NCI-H1436 (cell line): ENCODE data around the gene BCL2A1.
"Not testable (repeated sequence)": the region's sequence is repeated elsewhere in the genome, so short reads cannot be mapped to it uniquely, and the experiment has no call there.

Source experiments
- DNase-seq: peaks from one replicate; lab custom pipeline; 2025; lab: John Stamatoyannopoulos, UW

Gene BCL2A1

DNA sequence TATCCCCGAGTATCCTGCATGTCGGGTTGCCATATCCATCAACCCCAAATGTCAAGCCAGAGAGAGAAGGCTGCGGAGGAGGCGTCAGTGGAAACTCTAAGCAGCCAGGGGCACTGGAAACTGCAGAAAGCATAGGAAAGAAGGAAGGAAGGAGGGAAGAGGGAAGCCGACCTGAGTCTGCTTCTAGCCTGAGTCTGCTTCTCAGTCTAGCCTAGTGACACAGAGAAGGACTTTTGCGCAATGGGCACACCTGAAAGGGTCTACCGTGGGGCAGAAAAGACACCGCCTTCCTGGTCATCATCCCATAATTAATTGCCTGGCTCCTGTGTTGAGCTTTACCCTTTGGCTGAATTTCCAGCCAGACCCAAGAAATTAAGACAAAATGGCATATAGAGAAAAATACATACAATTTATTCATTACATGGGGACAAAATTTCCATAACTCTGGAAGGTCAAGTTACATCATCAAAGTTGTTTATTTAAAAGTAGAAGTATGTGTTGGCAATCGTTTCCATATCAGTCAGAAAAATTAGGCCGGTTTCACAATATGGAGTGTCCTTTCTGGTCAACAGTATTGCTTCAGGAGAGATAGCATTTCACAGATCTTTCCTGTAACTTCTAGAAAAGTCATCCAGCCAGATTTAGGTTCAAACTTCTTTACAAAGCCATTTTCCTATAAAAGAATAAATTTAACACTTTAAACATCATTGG is 10.3 kb downstream of the BCL2A1 start:
- DNase-seq = no peak

DNA sequence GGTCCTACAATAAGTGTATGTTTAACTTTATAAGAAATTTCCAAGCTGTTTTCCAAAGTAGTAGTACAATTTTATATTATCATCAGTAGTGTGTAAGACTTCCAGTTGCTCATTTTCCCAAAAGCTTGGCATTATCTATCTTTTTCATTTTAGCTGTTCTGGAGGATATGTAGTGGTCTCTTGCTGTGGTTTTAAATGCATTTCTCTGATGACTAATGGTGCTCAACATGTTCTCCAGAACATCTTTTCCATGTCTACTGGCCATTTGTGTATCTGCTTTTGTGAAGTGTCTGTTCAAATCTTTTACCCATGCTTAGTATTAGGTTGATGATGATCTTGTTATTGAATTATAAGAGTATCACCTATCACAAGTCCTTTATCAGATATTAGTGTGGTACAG is 13.3 kb downstream of the BCL2A1 start:
- DNase-seq = no peak

DNA sequence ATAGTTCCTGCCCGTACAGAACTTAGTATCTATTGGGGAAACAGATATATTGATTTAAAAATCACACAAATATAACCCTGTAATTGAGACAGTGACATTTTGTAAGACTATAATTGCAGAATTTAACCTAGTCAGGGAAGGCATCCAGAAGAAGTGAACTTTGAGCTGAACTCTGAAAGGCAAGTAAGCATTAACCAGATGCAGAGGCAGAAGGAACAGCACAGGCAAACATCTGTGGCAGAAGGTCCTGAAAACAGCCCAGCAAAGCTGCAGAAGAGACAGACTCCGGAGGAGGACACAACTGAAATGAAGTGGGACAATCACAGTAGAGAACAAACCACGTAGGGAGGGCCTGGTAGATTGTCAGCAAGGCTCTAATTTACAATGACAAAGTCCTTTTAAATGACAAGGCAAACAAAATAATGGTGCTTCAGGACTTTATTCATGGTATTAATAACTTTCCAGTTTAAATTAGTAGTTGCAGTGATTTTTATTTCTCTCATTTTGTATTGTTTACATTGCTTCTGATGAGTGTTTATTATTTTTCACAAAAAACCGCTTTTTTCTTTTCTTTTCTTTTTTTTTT is 14.5 kb downstream of the BCL2A1 start:
- DNase-seq = no peak

DNA sequence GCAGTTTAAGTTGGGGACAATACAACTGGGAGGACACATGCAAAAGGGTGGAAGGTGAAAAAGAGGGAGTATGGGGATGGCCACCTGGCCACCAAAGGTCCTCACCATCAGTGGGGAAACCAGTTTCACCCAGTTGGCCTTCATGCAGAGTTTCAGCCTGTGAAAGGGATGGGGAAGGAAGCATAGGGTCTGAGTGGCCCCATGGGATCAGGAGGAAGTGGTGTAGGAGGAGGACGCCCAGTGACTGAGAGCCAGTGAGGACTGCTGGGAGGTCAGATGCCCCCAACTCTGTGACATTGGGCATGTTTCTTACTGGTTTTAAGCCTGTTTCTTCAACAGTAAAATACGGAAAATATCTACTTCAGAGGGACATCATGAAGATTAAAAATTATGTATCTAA is 16.3 kb downstream of the BCL2A1 start:
- DNase-seq = no peak

DNA sequence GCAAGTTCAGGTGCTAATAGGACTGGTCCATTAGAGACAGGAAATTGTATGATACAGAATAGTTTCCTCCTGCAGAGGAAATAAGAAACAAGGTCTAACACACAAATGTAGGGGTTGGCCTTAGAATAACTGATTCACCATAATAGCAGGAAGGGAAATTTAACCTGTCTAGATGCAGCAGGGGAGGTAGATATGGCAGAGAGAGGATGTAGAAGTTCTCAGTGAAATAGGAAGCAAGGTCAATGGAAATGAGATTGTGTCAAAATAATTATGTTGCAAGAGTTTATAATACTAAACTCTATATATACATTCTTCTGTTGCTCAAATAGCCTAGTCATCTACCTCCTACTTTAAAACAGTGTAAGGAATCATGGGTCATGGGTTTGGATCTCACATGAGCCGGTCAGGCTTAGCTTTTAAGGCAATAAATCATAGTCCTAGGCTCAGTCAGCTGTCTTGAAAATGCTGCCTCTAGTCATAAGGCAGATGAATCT is 17.0 kb downstream of the BCL2A1 start:
- DNase-seq = no peak

DNA sequence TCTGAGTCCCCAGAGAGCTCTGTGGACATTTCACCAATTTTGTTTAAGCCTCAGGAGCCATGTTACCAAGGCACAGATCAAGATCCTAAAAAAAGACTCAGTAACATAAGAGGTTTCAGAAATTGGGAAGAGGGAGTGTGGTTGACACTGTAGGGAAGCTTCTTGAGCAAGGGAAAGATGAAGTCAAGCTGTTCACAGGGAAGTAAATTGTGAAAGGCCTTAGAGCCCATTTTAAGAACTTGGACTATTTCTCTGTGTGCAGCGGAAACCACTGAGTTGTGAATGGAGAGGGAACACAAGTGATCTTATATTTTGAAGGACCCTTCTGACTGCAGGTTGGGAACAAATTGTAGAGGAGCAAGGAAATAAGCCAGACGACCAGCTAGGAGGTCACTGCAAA is 18.7 kb downstream of the BCL2A1 start:
- no peak for DNase-seq

DNA sequence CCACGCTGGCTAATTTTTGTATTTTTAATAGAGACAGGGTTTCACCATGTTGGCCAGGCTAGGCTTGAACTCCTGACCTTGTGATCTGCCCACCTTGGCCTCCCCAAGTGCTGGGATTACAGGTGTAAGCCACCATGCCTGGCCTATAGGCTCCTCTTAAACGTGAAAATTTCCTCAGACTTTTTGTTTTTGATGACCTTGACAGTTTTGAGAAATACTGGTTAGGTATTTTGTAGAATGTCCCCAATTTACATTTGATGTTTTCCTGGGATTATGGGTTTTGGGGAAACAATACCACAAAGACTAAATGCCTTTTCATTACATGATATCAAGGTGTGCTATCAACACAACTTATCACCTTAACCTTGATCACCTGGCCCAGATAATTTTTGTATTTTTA is 20.7 kb downstream of the BCL2A1 start:
- no peak for DNase-seq

DNA sequence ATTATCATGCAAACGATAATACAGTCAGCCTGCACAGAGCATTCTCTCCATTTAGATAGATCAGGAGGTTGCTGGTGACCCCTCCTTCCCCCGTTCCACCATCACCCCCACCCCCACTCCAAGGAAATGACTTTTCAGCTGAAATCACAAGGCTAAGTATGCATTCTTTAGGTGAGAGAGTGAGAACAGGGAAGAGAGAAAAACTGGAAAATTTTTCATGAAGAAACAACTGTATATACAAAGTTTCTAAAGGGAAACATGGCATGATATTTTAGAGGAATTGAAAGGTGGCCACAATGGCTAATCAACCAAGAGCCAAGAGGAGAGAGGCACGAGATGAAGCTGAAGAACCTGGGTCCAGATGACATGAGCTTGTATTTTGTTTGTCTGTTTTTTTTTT is 22.2 kb downstream of the BCL2A1 start:
- DNase-seq = no peak

DNA sequence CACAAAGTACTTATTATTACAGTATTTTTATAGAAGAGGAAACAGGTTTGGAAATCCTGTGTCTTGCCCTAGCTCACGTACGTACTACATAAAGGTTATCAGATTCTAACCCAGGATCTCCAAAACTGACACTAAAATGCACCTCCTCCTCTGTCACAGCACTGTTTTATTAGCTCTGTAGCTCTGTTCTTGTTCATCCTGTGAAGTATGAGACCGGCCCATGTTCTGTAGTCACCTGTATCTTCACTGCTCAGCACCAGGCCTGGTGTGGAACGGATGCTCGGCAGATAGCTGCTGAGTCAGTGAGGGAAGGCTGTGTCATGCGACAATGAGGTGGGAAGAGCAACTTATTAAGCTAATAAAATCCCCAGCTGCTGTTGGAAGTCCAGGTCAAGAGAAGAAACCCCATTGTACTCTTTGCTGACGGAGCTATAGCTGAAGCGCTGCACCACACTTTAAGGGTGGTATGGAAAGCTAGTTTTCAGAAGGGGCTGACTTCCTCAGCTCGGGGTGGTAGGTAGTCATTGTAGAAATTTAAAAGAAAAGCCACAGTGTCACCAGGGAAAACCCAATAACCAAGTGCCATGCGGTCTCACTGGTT is 22.8 kb downstream of the BCL2A1 start:
- no peak for DNase-seq

DNA sequence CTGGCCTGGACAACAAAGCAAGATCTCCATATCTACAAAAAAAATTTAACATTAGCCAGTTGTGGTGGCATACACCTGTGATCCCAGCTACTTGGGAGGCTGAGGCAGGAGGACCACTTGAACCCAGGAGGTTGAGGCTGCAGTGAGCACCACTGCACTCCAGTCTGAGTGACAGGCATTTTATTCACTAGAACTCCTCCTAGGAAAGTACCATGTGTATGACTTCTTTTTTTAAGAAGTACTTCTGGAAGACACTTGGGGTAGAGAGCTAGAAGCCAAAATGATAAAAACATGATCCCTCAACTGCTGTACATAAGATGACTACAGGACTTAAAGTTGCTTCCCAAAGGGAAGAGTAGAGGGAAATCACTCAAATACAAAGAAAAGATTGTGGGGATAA is 24.0 kb downstream of the BCL2A1 start:
- no peak for DNase-seq

DNA sequence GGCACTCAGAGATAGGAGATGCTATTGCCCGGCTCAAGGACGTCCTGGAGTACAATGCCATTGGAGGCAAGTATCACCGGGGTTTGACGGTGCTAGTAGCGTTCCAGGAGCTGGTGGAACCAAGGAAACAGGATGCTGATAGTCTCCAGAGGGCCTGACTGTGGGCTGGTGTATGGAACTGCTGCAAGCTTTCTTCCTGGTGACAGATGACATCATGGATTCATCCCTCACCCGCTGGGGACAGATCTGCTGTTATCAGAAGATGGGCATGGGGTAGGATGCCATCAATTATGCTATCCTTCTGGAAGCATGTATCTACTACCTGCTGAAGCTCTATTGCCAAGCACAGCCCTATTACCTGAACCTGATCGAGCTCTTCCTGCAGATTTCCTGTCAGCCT is 26.4 kb downstream of the BCL2A1 start:
- no peak for DNase-seq

DNA sequence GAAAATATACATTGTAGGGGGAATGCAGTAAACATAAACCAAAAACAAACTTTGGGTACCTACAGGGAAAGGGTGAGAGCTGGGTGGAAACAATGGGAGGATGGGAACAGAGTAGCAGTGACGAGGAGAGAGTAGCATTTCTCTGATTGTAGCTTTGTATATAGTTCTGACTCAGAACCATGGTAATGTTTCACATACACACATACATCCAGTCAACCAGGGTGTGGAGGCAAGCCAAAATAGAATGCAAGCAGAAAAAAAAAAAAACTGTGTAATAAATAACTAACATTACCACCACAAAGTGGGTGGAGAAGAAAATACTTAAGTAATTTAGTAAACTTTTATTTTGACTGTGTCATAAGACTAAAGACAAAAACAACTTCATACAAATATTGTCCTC is 27.2 kb downstream of the BCL2A1 start:
- DNase-seq = no peak

DNA sequence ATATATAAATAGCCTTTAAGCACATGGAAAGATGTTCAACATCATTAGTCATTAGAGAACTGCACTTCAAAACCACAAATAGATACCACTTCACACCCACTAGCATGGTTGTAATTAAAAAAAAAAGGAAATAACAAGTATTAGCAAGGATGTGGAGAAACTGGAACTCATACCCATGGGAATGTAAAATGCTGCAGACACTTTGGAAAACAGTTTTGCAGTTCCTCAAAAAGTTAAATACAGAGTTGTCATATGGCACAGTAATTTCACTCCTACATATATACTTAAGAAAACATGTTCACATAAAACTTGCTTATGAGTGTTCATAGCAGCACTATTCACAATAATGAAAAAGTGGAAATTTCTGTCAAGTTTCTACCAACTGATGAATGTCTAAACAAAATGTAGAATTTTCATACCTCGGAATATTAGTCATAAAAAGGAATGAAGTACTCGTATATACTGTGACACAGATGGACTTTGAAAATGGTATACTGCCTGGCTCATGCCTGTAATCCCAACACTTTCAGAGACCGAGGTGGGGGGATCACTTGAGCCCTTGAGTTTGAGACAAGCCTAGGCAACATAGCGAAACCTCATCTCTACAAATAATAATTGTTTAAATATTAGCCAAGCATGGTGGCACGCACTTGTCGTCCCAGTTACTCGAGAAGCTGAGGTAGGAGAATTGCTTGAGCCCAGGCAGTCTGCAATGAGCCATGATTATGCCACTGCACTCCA is 28.1 kb downstream of the BCL2A1 start:
- DNase-seq = no peak

DNA sequence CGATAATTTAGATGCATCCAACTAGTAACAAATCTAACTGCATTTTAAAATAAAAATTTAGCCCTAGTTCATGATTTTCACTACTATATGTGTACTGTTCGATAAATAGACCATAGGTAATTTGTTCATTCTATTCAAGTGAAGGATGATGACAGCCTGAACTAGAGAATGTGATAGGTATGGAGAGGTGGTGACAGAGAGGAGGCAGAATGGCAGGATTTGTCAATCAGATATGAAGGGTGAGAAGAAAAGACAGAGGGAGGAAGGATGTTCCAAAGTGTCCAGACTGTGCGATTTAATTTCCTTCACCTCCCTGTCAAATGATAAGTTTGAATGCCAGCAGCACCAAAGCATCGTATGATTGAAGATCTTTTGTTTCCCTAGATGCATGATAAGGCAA is 31.6 kb downstream of the BCL2A1 start:
- no peak for DNase-seq

DNA sequence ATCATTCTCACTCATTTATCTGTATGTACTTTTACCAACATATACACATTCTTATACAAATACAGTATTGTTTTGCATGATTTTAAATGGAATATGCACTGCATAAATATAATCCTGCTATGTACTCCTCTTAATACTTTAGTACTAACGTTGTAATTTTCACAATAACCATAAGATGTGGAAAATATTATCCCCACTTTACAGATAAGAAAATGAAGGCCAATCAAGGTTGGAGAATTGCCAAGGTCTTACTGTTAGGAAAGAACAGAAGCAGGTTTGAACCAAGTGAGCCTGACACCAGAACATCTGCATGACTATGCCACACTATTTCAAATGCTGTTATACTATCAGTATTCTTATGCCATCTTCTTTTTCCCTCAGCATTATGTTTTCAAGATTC is 32.9 kb downstream of the BCL2A1 start:
- DNase-seq = no peak

DNA sequence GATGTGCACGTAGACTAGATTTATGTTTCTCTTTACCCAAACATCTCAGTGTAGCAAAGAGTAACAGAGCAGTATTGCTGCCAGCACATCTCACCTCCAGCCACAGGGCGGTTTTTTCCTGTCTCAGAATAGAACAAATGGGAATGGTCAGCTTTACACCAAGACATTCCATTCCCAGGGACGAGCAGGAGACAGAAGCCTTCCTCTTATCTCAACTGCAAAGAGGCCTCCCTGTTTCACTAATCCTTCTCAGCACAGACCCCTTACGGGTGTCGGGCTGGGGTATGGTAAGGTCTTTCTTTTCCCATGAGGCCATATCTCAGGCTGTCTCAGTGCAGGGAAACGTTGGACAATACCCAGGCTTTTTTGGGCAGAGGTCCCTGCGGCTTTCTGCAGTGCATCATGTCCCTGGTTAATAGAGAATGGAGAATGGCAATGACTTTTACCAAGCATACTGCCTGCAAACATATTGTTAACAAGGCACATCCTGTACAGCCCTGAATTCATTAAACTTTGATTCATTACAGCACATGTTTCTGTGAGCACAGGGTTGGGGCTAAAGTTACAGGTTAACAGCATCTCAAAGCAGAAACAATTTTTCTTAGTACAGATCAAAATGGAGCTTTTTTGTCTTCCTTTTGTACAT is 35.3 kb downstream of the BCL2A1 start:
- DNase-seq = not testable (repeated sequence)

DNA sequence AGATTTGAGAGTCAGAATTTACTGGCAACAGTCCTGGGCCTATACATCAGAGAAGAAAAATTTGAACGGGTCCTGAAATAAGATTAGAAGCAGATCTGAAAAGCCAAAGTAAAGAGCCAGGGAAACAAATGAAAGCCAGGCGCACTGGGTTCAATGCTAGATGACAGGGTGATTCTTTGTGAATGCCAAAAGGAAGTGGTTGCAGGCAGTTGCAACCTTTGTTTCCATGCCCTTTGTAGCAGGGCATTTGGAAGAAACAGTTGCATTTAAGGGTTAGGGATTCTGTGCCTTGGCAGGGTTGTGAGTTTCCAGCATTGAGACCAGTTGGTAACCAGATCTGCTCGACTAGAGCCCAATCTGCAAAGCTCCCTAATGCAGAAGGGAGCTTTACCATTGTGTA is 37.8 kb downstream of the BCL2A1 start:
- DNase-seq = no peak

DNA sequence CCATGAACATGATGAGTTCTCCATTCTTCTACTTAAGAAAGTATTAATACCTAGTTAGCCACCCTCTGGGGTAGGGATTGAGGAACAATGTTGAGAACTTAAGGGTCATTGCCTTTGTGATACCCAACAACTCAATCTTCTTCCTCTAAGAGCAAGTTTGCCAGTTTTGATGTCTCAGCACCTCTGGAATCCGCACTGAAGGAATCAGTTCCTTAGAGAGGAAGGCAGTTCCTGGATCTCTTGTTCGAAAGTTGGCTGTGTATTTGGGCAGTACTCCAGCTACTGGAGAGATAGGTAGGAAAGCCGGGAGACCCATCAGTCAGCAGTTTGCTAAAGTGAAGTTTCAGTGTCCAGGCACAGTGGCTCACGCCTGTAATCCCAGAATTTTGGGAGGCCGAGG is 38.5 kb downstream of the BCL2A1 start:
- DNase-seq = no peak

DNA sequence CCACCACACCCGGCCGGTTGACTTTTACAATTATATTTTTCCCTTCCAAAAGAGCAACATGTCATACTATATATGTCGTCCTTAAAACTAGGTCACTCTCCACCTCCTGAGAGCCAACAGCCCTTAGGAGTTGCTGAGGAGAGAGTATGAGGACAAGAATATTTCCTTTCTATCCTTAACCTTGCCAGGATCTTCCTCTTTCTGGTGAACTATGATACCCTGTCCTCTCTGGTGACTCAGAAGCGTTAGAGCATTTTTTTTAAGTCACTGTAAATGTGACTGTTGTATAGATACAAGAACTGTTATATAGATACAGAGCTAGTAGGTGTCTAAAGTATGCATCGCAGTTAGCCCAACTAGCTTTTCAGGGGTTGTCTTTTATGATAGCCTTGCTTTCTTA is 40.5 kb downstream of the BCL2A1 start:
- no peak for DNase-seq

DNA sequence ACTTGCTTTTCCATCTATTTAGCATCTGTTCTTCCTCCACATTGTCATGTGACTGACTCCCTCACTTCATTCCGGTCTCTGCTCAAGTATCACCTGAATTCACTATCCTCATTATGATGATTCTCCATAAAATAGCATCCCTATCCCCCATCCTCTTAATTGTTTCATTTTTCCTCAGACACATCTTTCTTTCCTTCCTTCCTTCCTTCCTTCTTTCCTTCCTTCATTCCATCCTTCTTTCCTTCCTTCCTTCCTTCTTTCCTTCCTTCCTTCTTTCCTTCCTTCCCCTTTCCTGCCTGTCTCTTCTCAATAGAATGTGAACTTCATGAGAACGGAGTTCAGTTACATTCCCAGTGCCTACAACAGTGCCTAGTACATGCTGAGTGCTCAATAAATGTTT is 41.6 kb downstream of the BCL2A1 start:
- no peak for DNase-seq

DNA sequence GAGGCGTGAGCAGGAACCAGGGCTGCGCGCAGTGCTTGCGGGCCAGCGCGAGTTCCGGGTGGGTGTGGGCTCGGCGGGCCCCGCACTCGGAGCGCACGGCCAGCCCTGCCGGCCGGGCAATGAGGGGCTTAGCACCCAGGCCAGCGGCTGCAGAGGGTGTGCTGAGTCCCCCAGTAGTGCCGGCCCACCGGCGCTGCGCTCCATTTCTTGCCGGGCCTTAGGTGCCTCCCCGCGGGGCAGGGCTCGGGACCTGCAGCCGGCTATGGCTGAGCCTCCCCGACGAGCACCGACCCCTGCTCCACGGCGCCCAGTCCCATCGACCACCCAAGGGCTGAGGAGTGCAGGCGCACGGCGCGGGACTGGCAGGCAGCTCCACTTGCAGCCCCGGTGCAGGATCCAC is 44.9 kb downstream of the BCL2A1 start:
- DNase-seq = not testable (repeated sequence)

DNA sequence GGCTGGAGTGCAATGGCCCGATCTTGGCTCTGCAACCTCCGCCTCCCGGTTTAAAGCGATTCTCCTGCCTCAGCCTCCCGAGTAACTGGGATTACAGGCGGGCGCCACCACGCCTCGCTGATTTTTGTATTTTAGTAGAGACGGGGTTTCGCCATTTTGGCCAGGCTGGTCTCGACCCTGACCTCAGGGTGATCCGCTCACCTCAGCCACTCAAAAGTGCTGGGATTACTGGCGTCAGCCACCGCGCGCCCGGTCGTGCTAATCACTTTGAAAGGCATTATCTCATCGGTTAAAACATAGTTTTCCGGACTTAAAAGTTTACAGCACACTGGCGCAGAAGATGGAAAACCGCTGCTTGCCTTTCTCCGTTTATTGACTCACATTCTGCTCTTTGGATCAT is 46.6 kb downstream of the BCL2A1 start:
- no peak for DNase-seq
